Adrenal gland (tissue), 5 donors: ENCODE data around the gene CETN3.

Experiments
- POLR2A ChIP-seq, 2 donors: fragments of 450-650 bp; IDR thresholded peaks; one replicate each; pipeline ENCODE4 v1.6.1; 2017; ENCODE audit warnings: antibody characterized with exemption in 2 of 2, mild to moderate bottlenecking in 2 of 2, moderate library complexity in 1 of 2
- TF ChIP-seq, protein P1 (sequence below), 6 experiments: fragments of 450-650 bp in 4 of 6; fragments of 200-600 bp in 2 of 6; sonication (generic) in 1 of 6; IDR thresholded peaks; 1 replicate in 5 of 6; 2 replicates in 1 of 6; pipeline versions ENCODE4 v1.5.1 to v1.8.0; 2016 to 2021; ENCODE audit warnings: antibody characterized with exemption in 6 of 6, mild to moderate bottlenecking in 2 of 6, moderate library complexity in 1 of 6
- donor health status: DM: no; HTN: no; CAD: no.

GRCh38 chr5:90395005-90395404, 14.6 kb downstream of the CETN3 start:
- no peak for TF ChIP-seq POLR2A (IDR thresholded peaks at IDR 0.05)
- TF ChIP-seq, protein P1, sequence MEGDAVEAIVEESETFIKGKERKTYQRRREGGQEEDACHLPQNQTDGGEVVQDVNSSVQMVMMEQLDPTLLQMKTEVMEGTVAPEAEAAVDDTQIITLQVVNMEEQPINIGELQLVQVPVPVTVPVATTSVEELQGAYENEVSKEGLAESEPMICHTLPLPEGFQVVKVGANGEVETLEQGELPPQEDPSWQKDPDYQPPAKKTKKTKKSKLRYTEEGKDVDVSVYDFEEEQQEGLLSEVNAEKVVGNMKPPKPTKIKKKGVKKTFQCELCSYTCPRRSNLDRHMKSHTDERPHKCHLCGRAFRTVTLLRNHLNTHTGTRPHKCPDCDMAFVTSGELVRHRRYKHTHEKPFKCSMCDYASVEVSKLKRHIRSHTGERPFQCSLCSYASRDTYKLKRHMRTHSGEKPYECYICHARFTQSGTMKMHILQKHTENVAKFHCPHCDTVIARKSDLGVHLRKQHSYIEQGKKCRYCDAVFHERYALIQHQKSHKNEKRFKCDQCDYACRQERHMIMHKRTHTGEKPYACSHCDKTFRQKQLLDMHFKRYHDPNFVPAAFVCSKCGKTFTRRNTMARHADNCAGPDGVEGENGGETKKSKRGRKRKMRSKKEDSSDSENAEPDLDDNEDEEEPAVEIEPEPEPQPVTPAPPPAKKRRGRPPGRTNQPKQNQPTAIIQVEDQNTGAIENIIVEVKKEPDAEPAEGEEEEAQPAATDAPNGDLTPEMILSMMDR (IDR thresholded peaks at IDR 0.05): no peak
